ENCODE data around the gene PRDM16.
"Not testable (repeated sequence)": the region's sequence is repeated elsewhere in the genome, so short reads cannot be mapped to it uniquely, and the experiment has no call there.

PRDM16 gene

DNA sequence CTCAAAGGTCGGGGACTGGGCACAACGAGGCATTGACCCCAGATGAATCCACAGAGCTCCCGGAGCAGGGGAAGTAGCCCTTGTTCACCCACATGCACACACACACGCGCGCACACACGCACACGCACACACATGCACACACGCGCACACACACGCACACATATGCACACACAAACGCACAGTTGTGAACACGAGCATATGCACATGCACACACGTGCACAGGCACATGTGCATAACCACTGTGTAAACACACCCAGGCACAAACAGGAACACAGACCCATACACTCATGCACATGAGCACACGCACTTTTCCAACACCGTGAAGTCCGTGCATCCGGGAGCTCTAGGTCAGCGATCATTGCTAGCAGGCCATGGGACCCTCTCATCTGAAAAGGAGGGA lies 208.6 kb downstream of the PRDM16 start:
- DNase-seq (ENCODE audit: low read depth, low spot score) = no peak

DNA sequence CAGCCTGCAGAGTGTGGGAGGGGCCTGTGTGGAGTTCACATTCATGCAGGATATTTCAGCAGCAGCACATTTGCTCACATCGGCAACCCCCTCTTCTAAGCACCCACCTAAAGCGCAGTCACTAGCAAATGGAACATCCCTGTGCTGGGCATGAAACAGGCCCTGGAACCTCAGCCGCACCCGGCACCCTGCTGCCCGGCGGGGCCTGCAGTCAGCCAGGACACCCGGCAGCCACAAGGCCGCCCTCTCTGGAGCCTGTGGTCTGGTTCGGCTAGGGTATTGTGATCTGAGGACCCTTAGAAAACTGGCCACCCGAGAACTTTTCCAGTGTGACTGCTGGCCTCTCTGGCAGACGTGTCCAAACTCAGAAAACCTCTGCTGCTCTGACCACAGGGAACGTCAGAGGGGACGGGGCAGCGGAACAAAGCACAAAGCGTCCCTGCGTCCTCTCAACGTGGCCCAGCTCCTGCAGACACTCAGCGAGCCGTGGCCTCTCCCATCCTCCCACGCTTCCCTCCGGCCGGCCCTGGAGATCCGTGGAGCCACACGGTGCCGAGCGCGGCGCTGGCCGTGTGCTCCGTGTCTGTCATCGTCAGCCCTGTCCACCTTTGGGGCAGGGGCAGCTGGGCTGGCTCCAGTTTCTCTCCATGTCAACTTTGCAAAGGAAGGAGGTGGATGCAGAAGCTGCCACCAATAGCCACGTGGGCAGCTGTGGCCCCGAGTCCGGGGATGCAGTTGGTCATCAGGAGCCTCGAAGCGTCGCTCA lies 209.6 kb downstream of the PRDM16 start:
- no peak for DNase-seq (ENCODE audit: low read depth, low spot score)

GRCh38 chr1:3279182-3279470 lies 210.1 kb downstream of the PRDM16 start:
- no peak for DNase-seq (ENCODE audit: low read depth, low spot score)

DNA sequence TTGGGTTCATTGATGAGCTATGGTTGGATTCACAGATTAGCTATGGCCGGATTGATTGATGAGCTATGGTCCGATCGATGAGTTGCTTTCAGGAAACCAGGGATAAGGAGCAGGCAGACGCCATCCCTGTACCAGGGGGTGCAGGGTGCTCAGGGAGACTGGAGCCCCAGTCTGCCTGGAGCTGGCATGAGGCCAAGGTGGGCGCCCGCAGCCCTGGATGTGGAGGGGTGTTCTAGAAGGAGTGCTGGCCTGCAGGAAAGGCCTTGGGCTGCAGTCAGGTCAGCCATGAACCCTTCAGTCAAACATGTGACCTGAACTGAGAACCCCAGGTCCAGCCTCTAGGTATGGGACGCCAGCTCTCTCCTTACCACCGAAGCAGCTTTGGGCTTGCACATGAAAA lies 212.7 kb downstream of the PRDM16 start:
- DNase-seq (ENCODE audit: low read depth, low spot score) = no peak

- DNase-seq (ENCODE audit: low read depth, low spot score) = no peak
These were observed 213.2 kb downstream of the PRDM16 start for GRCh38 chr1:3282186-3282585.

DNA sequence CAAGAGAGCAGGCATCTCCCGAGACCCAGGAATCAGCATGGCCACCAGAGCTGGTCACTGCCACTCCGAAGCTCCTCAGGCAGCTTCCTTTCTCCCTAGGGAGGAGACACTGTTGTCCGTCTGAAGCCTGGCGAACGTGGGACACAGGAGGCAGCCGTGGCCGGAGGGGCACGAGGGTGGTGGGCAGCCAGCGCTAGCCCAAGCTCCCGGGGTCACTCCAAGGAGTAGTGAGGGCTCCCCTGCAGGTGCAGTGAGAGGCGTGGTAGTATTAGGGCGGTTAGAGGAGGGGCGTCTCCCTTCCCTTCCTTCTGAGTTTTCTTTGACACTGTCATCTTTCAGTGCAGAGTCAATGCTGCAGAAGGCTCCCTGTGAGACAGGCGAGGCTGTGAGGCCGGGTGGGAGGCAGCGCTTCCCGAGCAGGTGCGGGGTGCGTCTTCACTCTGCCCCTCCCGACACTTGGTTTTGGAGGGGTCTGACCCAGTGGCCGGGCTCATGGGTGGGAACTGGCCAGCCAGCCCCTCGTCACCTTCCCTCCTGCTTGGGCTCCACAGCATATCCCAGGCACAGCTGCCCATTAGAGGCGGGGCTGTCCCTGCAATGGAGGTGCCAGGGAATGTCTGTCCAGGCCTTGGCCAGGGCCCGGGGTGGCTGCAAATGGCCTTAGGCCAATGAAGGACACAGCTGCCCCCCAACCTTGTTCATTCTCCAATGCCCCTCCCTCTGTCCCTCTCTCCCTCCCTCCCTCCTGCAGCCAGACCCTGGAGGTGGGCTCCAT lies 213.8 kb downstream of the PRDM16 start:
- DNase-seq (ENCODE audit: low read depth, low spot score) = no peak

GRCh38 chr1:3283849-3284248 lies 214.8 kb downstream of the PRDM16 start:
- no peak for DNase-seq (ENCODE audit: low read depth, low spot score)

- DNase-seq (ENCODE audit: low read depth, low spot score) = no peak
These were observed 215.7 kb downstream of the PRDM16 start for GRCh38 chr1:3284691-3285090.

- no peak for DNase-seq (ENCODE audit: low read depth, low spot score)
These were observed 216.2 kb downstream of the PRDM16 start for GRCh38 chr1:3285106-3285740.

GRCh38 chr1:3287095-3287494 lies 218.1 kb downstream of the PRDM16 start:
- DNase-seq (ENCODE audit: low read depth, low spot score) = not testable (repeated sequence)

DNA sequence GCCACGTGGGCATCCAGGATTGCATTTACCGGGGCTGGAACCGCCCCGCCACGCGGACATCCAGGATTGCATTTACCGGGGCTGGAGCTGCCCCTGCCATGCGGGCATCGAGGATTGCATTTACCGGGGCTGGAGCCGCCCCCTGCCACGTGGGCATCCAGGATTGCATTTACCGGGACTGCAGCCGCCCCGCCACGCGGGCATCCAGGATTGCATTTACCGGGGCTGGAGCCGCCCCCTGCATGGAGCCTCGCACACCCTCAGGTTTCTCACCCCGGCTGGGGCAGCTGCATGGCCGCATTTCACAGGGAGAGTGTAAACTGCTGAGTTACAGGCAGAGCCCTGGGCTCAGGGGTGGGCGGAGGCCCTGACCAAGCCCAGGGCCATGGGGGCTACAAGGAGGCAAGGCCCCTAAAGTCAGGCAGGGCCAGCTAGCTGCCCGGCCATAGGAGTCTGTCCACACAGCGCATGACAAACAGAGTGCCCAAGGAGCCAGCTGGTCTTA lies 218.7 kb downstream of the PRDM16 start:
- no peak for DNase-seq (ENCODE audit: low read depth, low spot score)

DNA sequence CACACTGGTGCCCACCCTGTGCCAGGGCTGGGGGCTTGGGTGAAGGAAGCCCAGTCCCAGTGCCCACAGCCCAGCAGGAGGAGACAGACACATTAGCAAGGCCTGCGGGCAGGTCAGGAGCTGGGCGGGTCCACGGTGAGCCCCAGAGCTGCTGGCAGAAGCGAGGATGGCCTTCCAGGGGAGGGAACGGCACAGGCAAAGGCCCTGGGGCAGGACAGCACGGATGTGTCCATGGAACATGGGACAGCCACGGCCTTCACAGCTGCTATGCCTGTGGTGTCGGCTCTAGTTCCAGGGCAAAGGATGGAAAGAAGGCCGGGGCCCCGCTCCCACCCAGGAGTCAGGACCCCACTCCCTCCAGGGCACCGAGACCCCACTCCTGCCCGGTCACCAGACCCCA lies 220.5 kb downstream of the PRDM16 start:
- DNase-seq (ENCODE audit: low read depth, low spot score) = no peak

- no peak for DNase-seq (ENCODE audit: low read depth, low spot score)
These were observed 221.4 kb downstream of the PRDM16 start for GRCh38 chr1:3290438-3290837.

GRCh38 chr1:3290915-3291314 lies 221.9 kb downstream of the PRDM16 start:
- no peak for DNase-seq (ENCODE audit: low read depth, low spot score)

GRCh38 chr1:3292051-3292722 lies 223.2 kb downstream of the PRDM16 start:
- no peak for DNase-seq (ENCODE audit: low read depth, low spot score)

DNA sequence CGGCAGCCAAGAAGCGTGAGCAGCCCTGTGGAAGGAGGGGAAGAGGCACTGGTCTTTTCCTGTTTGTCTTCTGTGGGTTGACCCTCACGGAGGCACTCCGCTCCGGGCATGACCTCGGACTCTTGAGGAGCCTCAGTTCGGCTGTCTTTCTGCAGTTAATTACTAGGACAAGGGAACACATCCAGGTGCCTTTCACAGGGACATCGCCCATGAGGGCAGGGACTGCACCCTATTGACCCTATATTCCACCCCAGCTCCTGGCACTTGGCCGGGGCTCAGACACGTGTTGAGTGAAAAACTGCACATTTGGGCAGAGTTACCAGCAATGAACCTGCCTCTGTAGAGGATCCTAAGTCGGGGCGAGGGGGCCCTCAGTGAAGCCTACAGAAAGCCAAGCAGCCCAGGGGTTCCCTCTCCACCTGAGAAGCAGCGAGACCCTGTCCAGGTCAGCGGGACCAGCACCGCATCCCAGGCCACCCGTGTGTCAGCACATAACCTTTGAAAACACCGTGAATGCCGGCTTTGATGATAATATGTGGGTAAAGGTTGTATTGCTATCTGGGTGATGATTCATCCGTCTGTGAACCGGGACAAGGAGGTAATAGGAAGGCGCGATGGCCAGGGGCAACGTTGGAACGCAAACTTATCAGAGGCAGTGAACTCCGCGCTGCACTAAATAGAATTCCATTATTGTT lies 224.0 kb downstream of the PRDM16 start:
- DNase-seq (ENCODE audit: low read depth, low spot score) = no peak

- no peak for DNase-seq (ENCODE audit: low read depth, low spot score)
These were observed 224.6 kb downstream of the PRDM16 start for GRCh38 chr1:3293563-3294080.

DNA sequence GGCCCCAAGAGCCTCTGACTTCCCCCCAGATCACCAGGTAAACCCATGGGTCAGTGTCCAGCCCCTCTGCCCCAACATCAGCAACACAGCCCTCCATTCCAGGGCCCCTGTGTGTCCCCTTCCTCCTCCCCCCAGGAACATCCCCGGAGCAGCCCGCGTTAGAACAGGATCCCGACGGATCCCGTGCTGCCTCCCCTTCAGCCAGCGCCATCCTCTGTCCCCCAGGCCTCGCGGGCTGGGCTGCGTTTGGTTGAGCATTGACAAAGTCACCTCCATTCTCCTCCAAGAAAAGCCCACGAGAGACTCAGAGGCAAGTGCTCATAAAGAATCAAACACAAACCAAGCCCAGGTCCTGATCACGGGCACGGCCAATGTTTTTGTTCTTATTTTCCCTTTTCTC lies 225.4 kb downstream of the PRDM16 start:
- DNase-seq (ENCODE audit: low read depth, low spot score) = no peak

DNA sequence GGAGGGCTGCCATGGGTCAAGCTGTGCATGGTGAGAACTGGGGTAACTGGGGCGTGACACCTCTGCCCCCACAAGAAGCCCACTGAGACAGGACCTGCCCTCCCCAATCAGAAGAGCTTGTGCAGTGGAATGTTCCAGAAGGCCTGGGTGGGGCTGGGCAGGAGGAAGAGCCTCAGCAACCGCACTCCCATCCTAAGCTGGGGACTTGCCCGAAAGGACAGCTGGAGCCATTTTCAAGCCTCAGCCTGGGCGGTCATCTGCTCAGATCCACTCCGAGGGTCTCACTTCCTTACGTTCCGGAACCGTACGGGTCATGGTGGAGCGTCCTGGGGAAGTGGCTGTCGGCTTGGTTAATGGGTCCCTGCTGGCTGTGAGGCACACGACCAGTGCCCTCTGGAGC lies 226.8 kb downstream of the PRDM16 start:
- DNase-seq (ENCODE audit: low read depth, low spot score) = no peak

GRCh38 chr1:3296326-3296725 lies 227.3 kb downstream of the PRDM16 start:
- DNase-seq (ENCODE audit: low read depth, low spot score) = no peak

- no peak for DNase-seq (ENCODE audit: low read depth, low spot score)
These were observed 227.8 kb downstream of the PRDM16 start for GRCh38 chr1:3296826-3297225.
